ENCODE results near the gene USF1. TPM values are rescaled to one million over a fixed set of nuclear protein-coding genes. Genes with fewer than 3 reads are reported as not detected.

The USF1 gene
- total RNA-seq, 1 donor from 2014 or later, result 53.2 TPM

GRCh38 chr1:161084597-161084988, 38.8 kb upstream of the USF1 start:
- Mint-ChIP-seq H3K27ac (no peak overlapping the region), H3K9me3 (no peaks in the 10 kb centered on the region), H3K4me3 (ENCODE audit: low read depth) (no peak overlapping the region), H3K36me3 (ENCODE audit: low read depth) (no peaks in the 10 kb centered on the region), H3K4me1 (ENCODE audit: low read depth) (peaks cover 3% of the 10 kb centered on the region), H3K27me3 (ENCODE audit: low read depth) (no peaks in the 10 kb centered on the region)
- no peak for DNase-seq (ENCODE audit: low spot score)
- intact Hi-C loops (cut with micrococcal nuclease), result no loop called here

- Mint-ChIP-seq H3K36me3 (ENCODE audit: low read depth) (no peaks in the 10 kb centered on the region), H3K4me1 (ENCODE audit: low read depth) (peaks cover 3% of the 10 kb centered on the region), H3K27ac (no peak overlapping the region), H3K4me3 (ENCODE audit: low read depth) (no peak overlapping the region), H3K9me3 (no peaks in the 10 kb centered on the region), H3K27me3 (ENCODE audit: low read depth) (peaks cover 1% of the 10 kb centered on the region)
- intact Hi-C loops (cut with micrococcal nuclease), result no loop called here
- no peak for DNase-seq (ENCODE audit: low spot score)
Measured at GRCh38 chr1:161083748-161084596, 38.2 kb upstream of the USF1 start.

- Mint-ChIP-seq H3K36me3 (ENCODE audit: low read depth) (no peaks in the 10 kb centered on the region), H3K9me3 (no peaks in the 10 kb centered on the region), H3K4me3 (ENCODE audit: low read depth) (no peak overlapping the region), H3K27me3 (ENCODE audit: low read depth) (peaks cover 2% of the 10 kb centered on the region), H3K4me1 (ENCODE audit: low read depth) (peaks cover under 1% of the 10 kb centered on the region), H3K27ac (no peak overlapping the region)
- intact Hi-C loops (cut with micrococcal nuclease), result no loop called here
- DNase-seq (ENCODE audit: low spot score), result no peak
Measured at GRCh38 chr1:161082996-161083747, 37.4 kb upstream of the USF1 start.

GRCh38 chr1:161082483-161082882, 36.7 kb upstream of the USF1 start:
- Mint-ChIP-seq H3K4me3 (ENCODE audit: low read depth) (no peak overlapping the region), H3K9me3 (no peaks in the 10 kb centered on the region)

GRCh38 chr1:161081519-161081918, 35.7 kb upstream of the USF1 start:
- Mint-ChIP-seq H3K4me1 (ENCODE audit: low read depth) (no peaks in the 10 kb centered on the region), H3K27me3 (ENCODE audit: low read depth) (peaks cover 2% of the 10 kb centered on the region), H3K9me3 (no peaks in the 10 kb centered on the region), H3K27ac (no peak overlapping the region), H3K36me3 (ENCODE audit: low read depth) (no peaks in the 10 kb centered on the region), H3K4me3 (ENCODE audit: low read depth) (no peak overlapping the region)
- DNase-seq (ENCODE audit: low spot score), result no peak
- intact Hi-C loops (cut with micrococcal nuclease), result no loop called here

More at GRCh38 chr1:161082483-161082882, 36.7 kb upstream of the USF1 start:
- no peaks in the 10 kb centered on the region for H3K36me3 Mint-ChIP-seq (ENCODE audit: low read depth)
- H3K27ac Mint-ChIP-seq, result no peak overlapping the region
- intact Hi-C loops (cut with micrococcal nuclease), result no loop called here
- no peaks in the 10 kb centered on the region for H3K4me1 Mint-ChIP-seq (ENCODE audit: low read depth)
- peaks cover 2% of the 10 kb centered on the region for H3K27me3 Mint-ChIP-seq (ENCODE audit: low read depth)
- no peak for DNase-seq (ENCODE audit: low spot score)

GRCh38 chr1:161080441-161081405, 34.9 kb upstream of the USF1 start:
- no peak overlapping the region for H3K27ac Mint-ChIP-seq
- peaks cover 2% of the 10 kb centered on the region for H3K27me3 Mint-ChIP-seq (ENCODE audit: low read depth)
- H3K36me3 Mint-ChIP-seq (ENCODE audit: low read depth), result no peaks in the 10 kb centered on the region
- intact Hi-C loops (cut with micrococcal nuclease), result no loop called here
- no peak for DNase-seq (ENCODE audit: low spot score)
- H3K4me3 Mint-ChIP-seq (ENCODE audit: low read depth), result no peak overlapping the region
- no peaks in the 10 kb centered on the region for H3K9me3 Mint-ChIP-seq
- H3K4me1 Mint-ChIP-seq (ENCODE audit: low read depth), result no peaks in the 10 kb centered on the region

GRCh38 chr1:161079436-161080110, 33.8 kb upstream of the USF1 start:
- peaks cover 2% of the 10 kb centered on the region for H3K27me3 Mint-ChIP-seq (ENCODE audit: low read depth)

GRCh38 chr1:161077426-161077825, 31.6 kb upstream of the USF1 start:
- H3K27ac Mint-ChIP-seq, result no peak overlapping the region
- intact Hi-C loops (cut with micrococcal nuclease), result no loop called here
- no peak for DNase-seq (ENCODE audit: low spot score)
- no peaks in the 10 kb centered on the region for H3K36me3 Mint-ChIP-seq (ENCODE audit: low read depth)
- no peaks in the 10 kb centered on the region for H3K9me3 Mint-ChIP-seq
- H3K4me3 Mint-ChIP-seq (ENCODE audit: low read depth), result no peak overlapping the region
- H3K27me3 Mint-ChIP-seq (ENCODE audit: low read depth), result peaks cover 2% of the 10 kb centered on the region
- H3K4me1 Mint-ChIP-seq (ENCODE audit: low read depth), result no peaks in the 10 kb centered on the region

More at GRCh38 chr1:161079436-161080110, 33.8 kb upstream of the USF1 start:
- H3K9me3 Mint-ChIP-seq, result no peaks in the 10 kb centered on the region
- no peaks in the 10 kb centered on the region for H3K36me3 Mint-ChIP-seq (ENCODE audit: low read depth)
- H3K27ac Mint-ChIP-seq, result no peak overlapping the region
- DNase-seq (ENCODE audit: low spot score), result no peak
- H3K4me3 Mint-ChIP-seq (ENCODE audit: low read depth), result no peak overlapping the region
- intact Hi-C loops (cut with micrococcal nuclease), result no loop called here
- H3K4me1 Mint-ChIP-seq (ENCODE audit: low read depth), result no peaks in the 10 kb centered on the region

- peaks cover 6% of the 10 kb centered on the region for H3K4me1 Mint-ChIP-seq (ENCODE audit: low read depth)
- intact Hi-C loops (cut with micrococcal nuclease), result no loop called here
- no peak overlapping the region for H3K27ac Mint-ChIP-seq
- no peaks in the 10 kb centered on the region for H3K36me3 Mint-ChIP-seq (ENCODE audit: low read depth)
- H3K4me3 Mint-ChIP-seq (ENCODE audit: low read depth), result no peak overlapping the region
- H3K9me3 Mint-ChIP-seq, result no peaks in the 10 kb centered on the region
- H3K27me3 Mint-ChIP-seq (ENCODE audit: low read depth), result peaks cover 2% of the 10 kb centered on the region
- DNase-seq (ENCODE audit: low spot score), result no peak
Measured at GRCh38 chr1:161076410-161076809, 30.6 kb upstream of the USF1 start.

- H3K4me3 Mint-ChIP-seq (ENCODE audit: low read depth), result no peak overlapping the region
- no peaks in the 10 kb centered on the region for H3K36me3 Mint-ChIP-seq (ENCODE audit: low read depth)
- intact Hi-C loops (cut with micrococcal nuclease), result loop anchor here (5.0 kb wide), 1 partner anchor 57 kb away; the partner anchor contains the start of gene DEDD
- H3K27ac Mint-ChIP-seq, result no peak overlapping the region
- H3K4me1 Mint-ChIP-seq (ENCODE audit: low read depth), result peaks cover 17% of the 10 kb centered on the region
- peaks cover 2% of the 10 kb centered on the region for H3K27me3 Mint-ChIP-seq (ENCODE audit: low read depth)
- no peaks in the 10 kb centered on the region for H3K9me3 Mint-ChIP-seq
- no peak for DNase-seq (ENCODE audit: low spot score)
Measured at GRCh38 chr1:161074676-161075368, 29.0 kb upstream of the USF1 start.

GRCh38 chr1:161073474-161074121, 27.8 kb upstream of the USF1 start:
- no peaks in the 10 kb centered on the region for H3K27me3 Mint-ChIP-seq (ENCODE audit: low read depth)
- no peaks in the 10 kb centered on the region for H3K9me3 Mint-ChIP-seq
- peaks cover 6% of the 10 kb centered on the region for H3K36me3 Mint-ChIP-seq (ENCODE audit: low read depth)
- DNase-seq (ENCODE audit: low spot score), result no peak
- H3K4me3 Mint-ChIP-seq (ENCODE audit: low read depth), result no peak overlapping the region
- H3K4me1 Mint-ChIP-seq (ENCODE audit: low read depth), result peaks cover 17% of the 10 kb centered on the region
- no peak overlapping the region for H3K27ac Mint-ChIP-seq
- intact Hi-C loops (cut with micrococcal nuclease), result loop anchor here (5.0 kb wide), 1 partner anchor 59 kb away; the partner anchor contains the start of gene DEDD
